ENCODE data around the gene RELB.

The RELB gene

GRCh38 chr19:45059258-45059965, 58.1 kb downstream of the RELB start:
- FAIRE-seq (no peak), DNase-seq (ENCODE audit: insufficient read length, low spot score) (peak; percentile 87)
- TF ChIP-seq CTCF (IDR thresholded peaks at IDR 0.05; ENCODE audit: insufficient read depth, missing control alignments): peak; percentile 73

- TF ChIP-seq CTCF (IDR thresholded peaks at IDR 0.05; ENCODE audit: insufficient read depth, missing control alignments): no peak
- DNase-seq (ENCODE audit: insufficient read length, low spot score) (no peak), FAIRE-seq (no peak)
Observed at GRCh38 chr19:45061965-45062364, 60.7 kb downstream of the RELB start.

GRCh38 chr19:45063851-45064801, 62.9 kb downstream of the RELB start:
- no peak for FAIRE-seq
- no peak for DNase-seq (ENCODE audit: insufficient read length, low spot score)
- no peak for TF ChIP-seq CTCF (IDR thresholded peaks at IDR 0.05; ENCODE audit: insufficient read depth, missing control alignments)

GRCh38 chr19:45066921-45067661, 65.8 kb downstream of the RELB start:
- DNase-seq (ENCODE audit: insufficient read length, low spot score) (no peak), FAIRE-seq (no peak)
- TF ChIP-seq CTCF (IDR thresholded peaks at IDR 0.05; ENCODE audit: insufficient read depth, missing control alignments): no peak

GRCh38 chr19:45068041-45068440, 66.8 kb downstream of the RELB start:
- FAIRE-seq (no peak), DNase-seq (ENCODE audit: insufficient read length, low spot score) (no peak)
- no peak for TF ChIP-seq CTCF (IDR thresholded peaks at IDR 0.05; ENCODE audit: insufficient read depth, missing control alignments)

- DNase-seq (ENCODE audit: insufficient read length, low spot score): no peak
- no peak for FAIRE-seq
- no peak for TF ChIP-seq CTCF (IDR thresholded peaks at IDR 0.05; ENCODE audit: insufficient read depth, missing control alignments)
Observed at GRCh38 chr19:45069056-45069455, 67.8 kb downstream of the RELB start.

All from D721Med (cell line).